DOHH2 (cell line): ENCODE results near the gene HHAT.

ENCODE experiments used
- H3F3A ChIP-seq: fragments of 200-600 bp; sonication (generic), shearing (Covaris generic); 2 replicates; pipeline ENCODE4 v1.6.0; 2016; ENCODE audit warnings: antibody characterized with exemption, mild to moderate bottlenecking; ENCODE audit not compliant: control insufficient read depth, insufficient read depth
- H3K27ac ChIP-seq: fragments of 200-600 bp; sonication (generic); 2 replicates; pipeline ENCODE4 v1.5.1; 2014; ENCODE audit warnings: low read depth, mild to moderate bottlenecking, low read length, moderate library complexity
- H3K27me3 ChIP-seq: fragments of 200-600 bp; sonication (generic); 2 replicates; pipeline ENCODE4 v1.6.1; 2014; ENCODE audit warnings: mild to moderate bottlenecking, low read length, mixed read lengths; ENCODE audit not compliant: control insufficient read depth
- H3K36me3 ChIP-seq: fragments of 200-600 bp; sonication (generic); 2 replicates; pipeline ENCODE4 v1.6.1; 2014; ENCODE audit warnings: mild to moderate bottlenecking, low read length, moderate library complexity, mixed read lengths; ENCODE audit not compliant: control insufficient read depth
- H3K4me1 ChIP-seq: fragments of 200-600 bp; sonication (generic); 2 replicates; pipeline ENCODE4 v1.6.1; 2014; ENCODE audit warnings: mild to moderate bottlenecking, low read length, mixed read lengths; ENCODE audit not compliant: control insufficient read depth
- H3K4me2 ChIP-seq: fragments of 200-600 bp; sonication (generic); 2 replicates; pipeline ENCODE4 v1.6.0; 2014; ENCODE audit warnings: mild to moderate bottlenecking, low read length, moderate library complexity
- H3K4me3 ChIP-seq: fragments of 200-600 bp; sonication (generic); 2 replicates; pipeline ENCODE4 v1.5.1; 2014; ENCODE audit warnings: mild to moderate bottlenecking, low read length, mixed read lengths
- H3K79me2 ChIP-seq: fragments of 200-600 bp; sonication (generic); 2 replicates; pipeline ENCODE4 v1.6.1; 2014; ENCODE audit warnings: mild to moderate bottlenecking, low read length, mixed read lengths; ENCODE audit not compliant: control insufficient read depth
- H3K9me2 ChIP-seq: fragments of 200-600 bp; sonication (generic); replicated peaks from 2 replicates; pipeline ENCODE4 v1.6.1; 2014; ENCODE audit warnings: mild to moderate bottlenecking, low read length, mixed read lengths; ENCODE audit not compliant: control insufficient read depth
- H3K9me3 ChIP-seq: fragments of 200-600 bp; sonication (generic); 2 replicates; pipeline ENCODE4 v1.6.1; 2014; ENCODE audit warnings: antibody characterized with exemption, low read length, mixed read lengths; ENCODE audit not compliant: control insufficient read depth, insufficient read depth
- H4K20me1 ChIP-seq: fragments of 200-600 bp; sonication (generic); 2 replicates; pipeline ENCODE4 v1.6.0; 2014; ENCODE audit warnings: low read depth, mild to moderate bottlenecking, antibody characterized with exemption, low read length, moderate library complexity; ENCODE audit not compliant: control insufficient read depth, insufficient read depth
- EZH2phosphoT487 ChIP-seq: fragments of 200-600 bp; sonication (generic); IDR thresholded peaks from 2 replicates; pipeline ENCODE4 v1.6.1; 2017; ENCODE audit warnings: borderline replicate concordance, mild to moderate bottlenecking, antibody characterized with exemption, low read length, moderate library complexity, mixed read lengths
- TF ChIP-seq, protein P1 (sequence below): fragments of 200-600 bp; sonication (generic); IDR thresholded peaks from one replicate; pipeline ENCODE4 v1.5.1; 2014; ENCODE audit warnings: antibody characterized with exemption, mild to moderate bottlenecking, low read depth, low read length; ENCODE audit not compliant: poor library complexity, severe bottlenecking

The HHAT gene

DNA sequence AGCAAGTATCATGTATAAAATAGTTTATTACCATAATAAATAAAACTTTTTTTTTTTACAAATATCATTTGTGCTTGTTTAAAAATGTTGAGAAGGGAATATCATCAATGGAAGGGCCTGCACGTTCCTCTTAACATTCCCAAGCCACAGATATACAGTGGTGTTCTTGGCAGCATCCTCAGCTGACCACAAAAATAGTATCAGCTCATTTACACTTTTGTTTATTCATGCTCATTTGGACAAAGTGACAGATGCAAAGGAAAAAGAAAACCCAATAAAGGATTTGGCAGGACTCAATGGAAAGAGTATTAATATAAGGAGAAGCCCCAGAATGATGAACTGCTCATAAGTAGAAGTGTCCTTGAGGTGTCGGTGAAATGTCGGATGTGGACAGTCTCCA, 349.6 kb downstream of the HHAT start:
- Histone ChIP-seq H3K79me2 (no peaks in the 10 kb centered on the region), H3K9me3 (no peaks in the 10 kb centered on the region), H3K36me3 (no peaks in the 10 kb centered on the region), H3K9me2 (no peaks in the 10 kb centered on the region), H4K20me1 (no peaks in the 10 kb centered on the region), H3K4me2 (no peak overlapping the region), H3F3A (no peaks in the 10 kb centered on the region), H3K27ac (no peak overlapping the region), H3K4me3 (no peak overlapping the region), H3K4me1 (no peaks in the 10 kb centered on the region), H3K27me3 (no peaks in the 10 kb centered on the region)
- no peak for TF ChIP-seq EZH2phosphoT487
- TF ChIP-seq, protein P1, sequence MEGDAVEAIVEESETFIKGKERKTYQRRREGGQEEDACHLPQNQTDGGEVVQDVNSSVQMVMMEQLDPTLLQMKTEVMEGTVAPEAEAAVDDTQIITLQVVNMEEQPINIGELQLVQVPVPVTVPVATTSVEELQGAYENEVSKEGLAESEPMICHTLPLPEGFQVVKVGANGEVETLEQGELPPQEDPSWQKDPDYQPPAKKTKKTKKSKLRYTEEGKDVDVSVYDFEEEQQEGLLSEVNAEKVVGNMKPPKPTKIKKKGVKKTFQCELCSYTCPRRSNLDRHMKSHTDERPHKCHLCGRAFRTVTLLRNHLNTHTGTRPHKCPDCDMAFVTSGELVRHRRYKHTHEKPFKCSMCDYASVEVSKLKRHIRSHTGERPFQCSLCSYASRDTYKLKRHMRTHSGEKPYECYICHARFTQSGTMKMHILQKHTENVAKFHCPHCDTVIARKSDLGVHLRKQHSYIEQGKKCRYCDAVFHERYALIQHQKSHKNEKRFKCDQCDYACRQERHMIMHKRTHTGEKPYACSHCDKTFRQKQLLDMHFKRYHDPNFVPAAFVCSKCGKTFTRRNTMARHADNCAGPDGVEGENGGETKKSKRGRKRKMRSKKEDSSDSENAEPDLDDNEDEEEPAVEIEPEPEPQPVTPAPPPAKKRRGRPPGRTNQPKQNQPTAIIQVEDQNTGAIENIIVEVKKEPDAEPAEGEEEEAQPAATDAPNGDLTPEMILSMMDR, result no peak

DNA sequence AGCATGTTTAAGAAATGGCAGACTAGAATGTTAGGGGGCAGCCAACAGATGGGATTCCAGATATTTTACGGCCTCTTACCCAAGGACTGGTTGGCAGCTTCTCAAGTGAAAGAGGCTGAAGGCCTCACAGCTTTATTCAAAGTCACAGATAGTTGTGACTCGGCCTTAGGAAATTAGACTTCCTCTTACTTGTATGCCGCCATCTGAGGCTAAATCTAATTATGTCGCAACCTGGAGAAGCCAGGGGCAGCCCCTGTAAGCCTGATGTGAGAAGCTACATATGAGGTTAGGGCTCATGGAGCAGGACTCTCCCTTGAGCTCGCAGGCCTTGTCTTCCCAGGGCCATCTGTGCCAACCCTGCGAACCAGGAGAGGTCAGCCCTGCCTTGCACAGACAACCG, 352.5 kb downstream of the HHAT start:
- Histone ChIP-seq H3F3A (no peaks in the 10 kb centered on the region), H3K4me2 (no peak overlapping the region), H3K4me1 (no peaks in the 10 kb centered on the region), H3K4me3 (no peak overlapping the region), H3K79me2 (no peaks in the 10 kb centered on the region), H3K27ac (no peak overlapping the region), H3K27me3 (no peaks in the 10 kb centered on the region), H4K20me1 (no peaks in the 10 kb centered on the region), H3K9me2 (no peaks in the 10 kb centered on the region), H3K36me3 (no peaks in the 10 kb centered on the region), H3K9me3 (no peaks in the 10 kb centered on the region)
- TF ChIP-seq, protein P1, result no peak
- TF ChIP-seq EZH2phosphoT487, result no peak

DNA sequence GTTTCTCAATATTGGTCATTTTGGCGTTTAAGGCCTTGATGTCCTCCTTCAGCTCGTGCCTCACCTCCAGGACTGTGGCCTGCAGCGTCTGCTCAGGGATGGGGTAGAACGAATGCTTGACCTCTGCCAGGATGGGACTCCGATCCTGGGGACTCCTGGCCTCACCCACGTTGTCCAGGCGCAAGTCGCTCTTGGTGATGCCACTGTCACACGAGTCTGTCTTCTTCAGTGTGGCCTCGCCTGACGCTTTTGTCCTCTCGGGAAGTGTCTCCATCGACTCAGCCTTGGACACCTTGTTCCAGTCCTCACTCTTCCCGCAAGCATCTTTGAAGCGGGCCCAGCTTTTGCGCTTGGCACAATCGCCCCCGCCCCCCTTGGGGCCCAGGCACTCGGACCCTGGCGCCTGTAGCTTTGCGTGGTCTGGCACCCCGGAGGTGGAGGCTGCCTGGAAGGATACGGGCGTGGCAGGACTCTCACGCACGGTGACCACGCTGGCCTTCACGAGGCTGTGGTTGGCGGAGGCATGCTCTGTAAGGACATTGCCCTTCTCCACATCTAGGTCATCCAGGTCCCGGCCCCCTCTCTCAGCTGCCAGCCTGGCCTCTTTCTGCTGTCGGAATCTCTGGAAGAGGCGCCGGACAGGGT, 354.8 kb downstream of the HHAT start:
- TF ChIP-seq, protein P1, result no peak
- no peak for TF ChIP-seq EZH2phosphoT487
- Histone ChIP-seq H3K9me3 (no peaks in the 10 kb centered on the region), H3K4me3 (no peak overlapping the region), H3K36me3 (no peaks in the 10 kb centered on the region), H3K4me1 (no peaks in the 10 kb centered on the region), H3K27me3 (no peaks in the 10 kb centered on the region), H3K4me2 (no peak overlapping the region), H3K9me2 (no peaks in the 10 kb centered on the region), H4K20me1 (no peaks in the 10 kb centered on the region), H3K27ac (no peak overlapping the region), H3K79me2 (no peaks in the 10 kb centered on the region), H3F3A (no peaks in the 10 kb centered on the region)
